H1 (cell line): ENCODE measurements around the gene EYA2. TPM values are rescaled to one million over a fixed set of nuclear protein-coding genes. Genes with fewer than 3 reads are reported as not detected.

ENCODE experiments used
- CTCF ChIA-PET: fragments of 300-600 bp; sonication (Branson Sonifier 250); formaldehyde crosslinking; loops from one replicate; lab custom pipeline; 2021; ENCODE audit not compliant: partially characterized antibody; lab: Charles Lee
- POLR2A ChIA-PET: fragments of 300-600 bp; sonication (Branson Sonifier 250); formaldehyde crosslinking; loops from one replicate; lab custom pipeline; 2021; ENCODE audit warnings: inconsistent platforms; ENCODE audit not compliant: partially characterized antibody; lab: Charles Lee
- DNase-seq, 2 experiments: peaks; one replicate each; pipeline versions ENCODE4 v3.0.0 to v3.0.0-alpha.2; 2010 to 2022; ENCODE audit warnings: low spot score in 2 of 2, low read depth in 1 of 2, mixed read lengths in 1 of 2
- FAIRE-seq: peaks from 2 replicates; lab custom pipeline; 2011; peaks lifted over from hg19 to GRCh38; lab: Jason Lieb, UNC
- H2AFZ ChIP-seq: 2 replicates; pipeline ENCODE4 v1.8.1; 2012; ENCODE audit warnings: low read length, inconsistent platforms
- H2AK5ac ChIP-seq: 2 replicates; pipeline ENCODE4 v1.6.1; 2013; ENCODE audit warnings: low read depth, low read length
- H2BK120ac ChIP-seq: replicated peaks from 2 replicates; pipeline ENCODE3; 2013; ENCODE audit warnings: low read depth, low read length, inconsistent platforms
- H2BK12ac ChIP-seq: 2 replicates; pipeline ENCODE4 v1.6.1; 2013; ENCODE audit warnings: low read depth, low read length
- H2BK15ac ChIP-seq: 2 replicates; pipeline ENCODE4 v1.6.1; 2013; ENCODE audit warnings: low read length
- H2BK20ac ChIP-seq: 2 replicates; pipeline ENCODE4 v1.6.1; 2013; ENCODE audit warnings: low read length
- H2BK5ac ChIP-seq: 2 replicates; pipeline ENCODE4 v1.6.1; 2013; ENCODE audit warnings: low read depth, low read length
- H3K14ac ChIP-seq: 2 replicates; pipeline ENCODE4 v1.6.1; 2013; ENCODE audit warnings: inconsistent platforms; ENCODE audit not compliant: insufficient read length
- H3K18ac ChIP-seq: 2 replicates; pipeline ENCODE4 v1.6.1; 2013; ENCODE audit warnings: low read length; ENCODE audit errors: extremely low read depth
- H3K23ac ChIP-seq: 2 replicates; pipeline ENCODE4 v1.6.1; 2013; ENCODE audit warnings: inconsistent platforms; ENCODE audit not compliant: insufficient read length
- H3K23me2 ChIP-seq: 2 replicates; pipeline ENCODE4 v1.6.1; 2013; ENCODE audit warnings: low read depth, low read length
- H3K27ac ChIP-seq: 2 replicates; pipeline ENCODE4 v1.6.1; 2011; ENCODE audit warnings: low read depth, low read length, inconsistent platforms
- H3K27me3 ChIP-seq, 4 experiments: replicated peaks in 1 of 4; 1 replicate in 1 of 4; 2 replicates in 3 of 4; pipeline versions ENCODE4 v1.6.1 to v1.8.1; 2011 to 2013; ENCODE audit warnings: low read length in 3 of 4, mild to moderate bottlenecking in 3 of 4, inconsistent platforms in 2 of 4, mixed read lengths in 2 of 4, moderate library complexity in 1 of 4; ENCODE audit not compliant: control insufficient read depth in 3 of 4, insufficient read depth in 3 of 4; ENCODE audit errors: extremely low read depth in 1 of 4
- H3K36me3 ChIP-seq, 4 experiments: 2 replicates each; pipeline versions ENCODE4 v1.6.1 to v1.8.1; 2011 to 2013; ENCODE audit warnings: mild to moderate bottlenecking in 4 of 4, low read length in 3 of 4, moderate library complexity in 2 of 4, control low read depth in 1 of 4, inconsistent platforms in 1 of 4; ENCODE audit not compliant: insufficient read depth in 4 of 4, control insufficient read depth in 2 of 4
- H3K4ac ChIP-seq: replicated peaks from 2 replicates; pipeline ENCODE3; 2013; ENCODE audit warnings: low read length, low read depth, mixed read lengths, inconsistent platforms; ENCODE audit not compliant: insufficient read length
- H3K4me1 ChIP-seq, 4 experiments: replicated peaks in 1 of 4; 1 replicate in 1 of 4; 2 replicates in 3 of 4; pipeline versions ENCODE4 v1.6.1 to v1.8.1; 2011 to 2013; ENCODE audit warnings: low read length in 3 of 4, inconsistent platforms in 2 of 4, mixed read lengths in 1 of 4; ENCODE audit not compliant: insufficient read depth in 4 of 4, control insufficient read depth in 3 of 4
- H3K4me2 ChIP-seq, 2 experiments: 2 replicates each; pipeline versions ENCODE4 v1.6.1 to v1.8.1; 2011 to 2013; ENCODE audit warnings: low read depth in 2 of 2, low read length in 2 of 2, control low read depth in 1 of 2, inconsistent platforms in 1 of 2, mild to moderate bottlenecking in 1 of 2; ENCODE audit not compliant: insufficient read depth in 1 of 2
- H3K4me3 ChIP-seq, 4 experiments: fragments of 200-600, 300-600 bp in 1 of 4; sonication (generic), shearing (Covaris generic), sonication (Bioruptor Twin) in 1 of 4; 2 replicates each; pipeline versions ENCODE4 v1.5.1 to v1.8.1; 2011 to 2016; ENCODE audit warnings: low read length in 4 of 4, low read depth in 3 of 4, control low read depth in 2 of 4, inconsistent platforms in 2 of 4, mild to moderate bottlenecking in 2 of 4, mixed read lengths in 1 of 4, moderate library complexity in 1 of 4; ENCODE audit not compliant: insufficient read depth in 2 of 4; ENCODE audit errors: extremely low read depth in 1 of 4
- H3K56ac ChIP-seq: replicated peaks from 2 replicates; pipeline ENCODE3; 2013; ENCODE audit warnings: low read depth, mild to moderate bottlenecking, mixed read lengths, low read length, inconsistent platforms; ENCODE audit not compliant: insufficient read length
- H3K79me1 ChIP-seq: 2 replicates; pipeline ENCODE4 v1.6.1; 2013; ENCODE audit warnings: low read depth, low read length, control low read depth
- H3K79me2 ChIP-seq, 2 experiments: 2 replicates each; pipeline versions ENCODE4 v1.6.1 to v1.8.1; 2012 to 2013; ENCODE audit warnings: low read length in 2 of 2, mild to moderate bottlenecking in 2 of 2, inconsistent platforms in 1 of 2; ENCODE audit not compliant: insufficient read depth in 2 of 2, control insufficient read depth in 1 of 2
- H3K9ac ChIP-seq, 4 experiments: replicated peaks in 1 of 4; 1 replicate in 1 of 4; 2 replicates in 3 of 4; pipeline versions ENCODE4 v1.6.1 to v1.8.1; 2011 to 2013; ENCODE audit warnings: low read depth in 3 of 4, low read length in 3 of 4, control low read depth in 2 of 4, mild to moderate bottlenecking in 2 of 4, moderate library complexity in 2 of 4, inconsistent platforms in 1 of 4; ENCODE audit errors: extremely low read depth in 1 of 4
- H3K9me3 ChIP-seq, 2 experiments: 2 replicates each; pipeline versions ENCODE4 v1.6.1 to v1.8.1; 2012 to 2013; ENCODE audit warnings: mild to moderate bottlenecking in 2 of 2, moderate library complexity in 2 of 2, control low read depth in 1 of 2, inconsistent platforms in 1 of 2, low read depth in 1 of 2, low read length in 1 of 2, mixed read lengths in 1 of 2; ENCODE audit not compliant: insufficient read depth in 2 of 2
- H4K20me1 ChIP-seq, 2 experiments: replicated peaks in 1 of 2; 2 replicates each; pipeline versions ENCODE3 to v1.8.1; 2011 to 2013; ENCODE audit warnings: inconsistent platforms in 2 of 2, low read length in 2 of 2, mild to moderate bottlenecking in 1 of 2; ENCODE audit not compliant: insufficient read depth in 2 of 2, control insufficient read depth in 1 of 2
- H4K5ac ChIP-seq: 2 replicates; pipeline ENCODE4 v1.6.1; 2013; ENCODE audit warnings: low read length, low read depth, mixed read lengths, inconsistent platforms; ENCODE audit not compliant: insufficient read length
- H4K8ac ChIP-seq: 2 replicates; pipeline ENCODE4 v1.8.0; 2013; ENCODE audit warnings: mild to moderate bottlenecking, moderate library complexity, low read length, inconsistent platforms; ENCODE audit not compliant: insufficient read depth; ENCODE audit errors: extremely low read depth
- H4K91ac ChIP-seq: replicated peaks from 2 replicates; pipeline ENCODE3; 2013; ENCODE audit warnings: low read length, mixed read lengths, inconsistent platforms; ENCODE audit not compliant: insufficient read length
- E2F6 ChIP-seq: IDR thresholded peaks from 2 replicates; pipeline ENCODE4 v1.6.1; 2012; ENCODE audit warnings: inconsistent platforms
- SP2 ChIP-seq: IDR thresholded peaks from 2 replicates; pipeline ENCODE4 v1.6.1; 2012; ENCODE audit warnings: mild to moderate bottlenecking, low read length, inconsistent platforms
- WGBS, 2 experiments: shearing (Covaris generic) in 1 of 2; methylation state at CpG; one replicate each; pipeline versions ENCODE4 v1.1.6 to v1.1.7; 2013 to 2015; ENCODE audit warnings: low lambda C conversion rate in 2 of 2, mixed read lengths in 2 of 2, inconsistent platforms in 1 of 2, low coverage in 1 of 2, missing lambda C conversion rate in 1 of 2; ENCODE audit not compliant: insufficient replicate concordance in 2 of 2, insufficient coverage in 1 of 2, insufficient read length in 1 of 2; ENCODE audit errors: extremely low coverage in 1 of 2, missing lambda C conversion rate in 1 of 2; 5-methylcytosine and 5-hydroxymethylcytosine counted together
- polyA plus RNA-seq, 7 experiments: library from polyadenylated mRNA; depleted of rRNA in 3 of 7; stranded (reverse) in 5 of 7; unstranded in 2 of 7; fragments of >200 nt in 5 of 7; fragments of 200-250 nt in 2 of 7; gene quantifications; 1 replicate in 5 of 7; 2 replicates in 1 of 7; 4 replicates in 1 of 7; pipeline versions ENCODE4 v1.2.1 to v1.2.3, GENCODE V29; 2011 to 2013; ENCODE audit warnings: missing spikeins in 2 of 7, mixed read lengths in 2 of 7
- total RNA-seq: library from RNA; stranded (reverse); fragmentation: NEBNext Ultra II Directional; extraction: Animal tissue kit (Norgen Biotek cat#: 25700); gene quantifications from 2 replicates; pipeline ENCODE4 v1.2.1, GENCODE V29; 2021

Gene EYA2
- total and polyA plus RNA-seq, 2 of the 8 experiments (the other 6 are each of a cell fraction or from before 2014, with no cell fraction given): 1.6 to 1.7 TPM

- 78% methylated on average over 4 of the region's 4 CpGs; no CpG with 5 or more reads in 1 of the 2 experiments for WGBS, 2 experiments
- TF ChIP-seq SP2 (no peak), E2F6 (no peak)
- H3K27me3 ChIP-seq: no peaks in the 10 kb centered on the region
- H3K9me3 ChIP-seq: no peaks in the 10 kb centered on the region
- H3K56ac ChIP-seq: no peak overlapping the region
- no peak overlapping the region for H2BK5ac ChIP-seq
- no peak overlapping the region for H2AK5ac ChIP-seq
- no peak overlapping the region for H4K91ac ChIP-seq
- H3K4me2 ChIP-seq: no peak overlapping the region
- DNase-seq (no peak), FAIRE-seq (no peak)
- no peak overlapping the region for H3K27ac ChIP-seq
- H2AFZ ChIP-seq: 0 out of 2 replicates have a peak overlapping the region, but pooled peaks have one; percentile 37
- H2BK20ac ChIP-seq: no peak overlapping the region
- H3K79me2 ChIP-seq: no peaks in the 10 kb centered on the region
- no peak overlapping the region for H2BK12ac ChIP-seq
- no peak overlapping the region for H2BK120ac ChIP-seq
- H2BK15ac ChIP-seq: no peak overlapping the region
- no peak overlapping the region for H3K4ac ChIP-seq
- no peaks in the 10 kb centered on the region for H3K23me2 ChIP-seq
- ChIA-PET CTCF (interaction anchor here (1.3 kb wide), 2 partner anchors 33 to 360 kb away, joined by 3 read pairs; no protein-coding TSS in a partner anchor), POLR2A (no interaction called here)
- no peaks in the 10 kb centered on the region for H3K36me3 ChIP-seq
- no peak overlapping the region for H3K18ac ChIP-seq
- no peak overlapping the region for H3K14ac ChIP-seq
- H3K9ac ChIP-seq: no peak overlapping the region
- H3K4me3 ChIP-seq: no peak overlapping the region
- H4K20me1 ChIP-seq: no peaks in the 10 kb centered on the region
- H4K8ac ChIP-seq: no peak overlapping the region
- no peak overlapping the region for H3K23ac ChIP-seq
- H3K79me1 ChIP-seq: no peaks in the 10 kb centered on the region
- peaks cover 0 to 7% (median 3%) of the 10 kb centered on the region in 4 experiments; a peak in 4 of 7 replicates for H3K4me1 ChIP-seq
- H4K5ac ChIP-seq: no peak overlapping the region
Measured at GRCh38 chr20:47117773-47118172, 223.1 kb downstream of the EYA2 start.
